KMS-11 (cell line): ENCODE measurements around the gene PISD.
A peak's percentile ranks its signal among the peaks of the same experiment; 100 is the strongest.

Experiments
- H2AFZ ChIP-seq: fragments of 200-600 bp; sonication (generic); 2 replicates; pipeline ENCODE4 v1.6.1; 2016; ENCODE audit warnings: antibody characterized with exemption, mixed run types, low read depth
- H3K27ac ChIP-seq: fragments of 200-600 bp; sonication (generic); 2 replicates; pipeline ENCODE4 v1.6.1; 2016; ENCODE audit warnings: mild to moderate bottlenecking, mixed run types
- H3K27me3 ChIP-seq: fragments of 200-600 bp; sonication (generic); 2 replicates; pipeline ENCODE4 v1.6.1; 2017; ENCODE audit warnings: mild to moderate bottlenecking, low read depth, mixed run types, moderate library complexity; ENCODE audit not compliant: insufficient read depth
- H3K36me3 ChIP-seq: fragments of 200-600 bp; sonication (generic); 2 replicates; pipeline ENCODE4 v1.6.1; 2017; ENCODE audit warnings: mild to moderate bottlenecking, mixed run types; ENCODE audit not compliant: insufficient read depth
- H3K4me1 ChIP-seq: fragments of 200-600 bp; sonication (generic); 2 replicates; pipeline ENCODE4 v1.6.1; 2016; ENCODE audit warnings: mild to moderate bottlenecking, low read depth, mixed run types; ENCODE audit not compliant: poor library complexity, severe bottlenecking
- H3K4me2 ChIP-seq: fragments of 200-600 bp; sonication (generic); 2 replicates; pipeline ENCODE4 v1.7.0; 2016; ENCODE audit warnings: mild to moderate bottlenecking, mixed run types
- H3K4me3 ChIP-seq: fragments of 200-600 bp; sonication (generic); IDR thresholded peaks from 2 replicates; pipeline ENCODE4 v1.6.1; 2017; ENCODE audit warnings: low read depth, low read length, mixed read lengths; ENCODE audit not compliant: insufficient read depth
- H3K79me2 ChIP-seq: fragments of 200-600 bp; sonication (generic); 2 replicates; pipeline ENCODE4 v1.6.1; 2016; ENCODE audit warnings: low read depth, mixed run types; ENCODE audit not compliant: insufficient read depth
- H3K9ac ChIP-seq: fragments of 200-600 bp; sonication (generic); 2 replicates; pipeline ENCODE4 v1.6.1; 2016; ENCODE audit warnings: mild to moderate bottlenecking, mixed run types
- H4K20me1 ChIP-seq: fragments of 200-600 bp; sonication (generic); 2 replicates; pipeline ENCODE4 v1.6.1; 2016; ENCODE audit warnings: mild to moderate bottlenecking, mixed run types; ENCODE audit not compliant: insufficient read depth
- CTCF ChIP-seq: fragments of 200-600 bp; sonication (generic); conservative IDR thresholded peaks from 2 replicates; pipeline ENCODE4 v1.6.1; 2017; ENCODE audit warnings: low read depth, mild to moderate bottlenecking, antibody characterized with exemption, low read length, moderate library complexity, mixed read lengths

The PISD gene

GRCh38 chr22:31630331-31631329, 31.4 kb downstream of the PISD start:
- Histone ChIP-seq H3K27me3 (no peaks in the 10 kb centered on the region), H3K4me2 (peak overlapping the region; percentile 52), H3K27ac (peak overlapping the region; percentile 81), H3K9ac (peak overlapping the region; percentile 97), H3K4me1 (peaks cover 14% of the 10 kb centered on the region), H3K79me2 (peaks cover 37% of the 10 kb centered on the region), H3K4me3 (no peak overlapping the region), H2AFZ (peak overlapping the region; percentile 76), H4K20me1 (no peaks in the 10 kb centered on the region), H3K36me3 (no peaks in the 10 kb centered on the region)
- TF ChIP-seq CTCF, result no peak

GRCh38 chr22:31629741-31630184, 32.3 kb downstream of the PISD start:
- Histone ChIP-seq H2AFZ (peak overlapping the region; percentile 76; the same call in 1 of the 2 replicates), H3K27ac (peak overlapping the region; percentile 81), H3K79me2 (peaks cover 42% of the 10 kb centered on the region), H3K4me3 (no peak overlapping the region), H3K4me2 (peak overlapping the region; percentile 52), H3K4me1 (peaks cover 14% of the 10 kb centered on the region), H3K27me3 (no peaks in the 10 kb centered on the region), H3K9ac (peak overlapping the region; percentile 97), H4K20me1 (no peaks in the 10 kb centered on the region), H3K36me3 (no peaks in the 10 kb centered on the region)
- TF ChIP-seq CTCF, result no peak

GRCh38 chr22:31628969-31629708, 32.9 kb downstream of the PISD start:
- H4K20me1 ChIP-seq, result no peaks in the 10 kb centered on the region
- H3K9ac ChIP-seq, result no peak overlapping the region; the same call in 1 of the 2 replicates
- peaks cover 43% of the 10 kb centered on the region for H3K79me2 ChIP-seq
- H2AFZ ChIP-seq, result no peak overlapping the region
- H3K27me3 ChIP-seq, result no peaks in the 10 kb centered on the region
- TF ChIP-seq CTCF, result no peak
- no peaks in the 10 kb centered on the region for H3K36me3 ChIP-seq
- no peak overlapping the region for H3K27ac ChIP-seq
- H3K4me1 ChIP-seq, result peaks cover 13% of the 10 kb centered on the region
- H3K4me2 ChIP-seq, result peak overlapping the region; percentile 52; the same call in 1 of the 2 replicates
- H3K4me3 ChIP-seq, result no peak overlapping the region

- Histone ChIP-seq H3K4me1 (peaks cover 7% of the 10 kb centered on the region), H4K20me1 (no peaks in the 10 kb centered on the region), H2AFZ (no peak overlapping the region), H3K9ac (no peak overlapping the region), H3K27me3 (no peaks in the 10 kb centered on the region), H3K4me2 (no peak overlapping the region), H3K27ac (no peak overlapping the region), H3K4me3 (no peak overlapping the region), H3K36me3 (no peaks in the 10 kb centered on the region), H3K79me2 (peaks cover 43% of the 10 kb centered on the region)
- TF ChIP-seq CTCF, result no peak
These were observed 33.7 kb downstream of the PISD start for GRCh38 chr22:31628362-31628761.
